NT2/D1 (cell line): ENCODE results near the gene KDM4C.

Experiments used
- DNase-seq: peaks from one replicate; pipeline ENCODE4 v3.0.0-alpha.2; 2011; ENCODE audit warnings: low read depth, low spot score
- H3K27me3 ChIP-seq: 2 replicates; pipeline ENCODE4 v1.6.0; 2011; ENCODE audit warnings: mild to moderate bottlenecking; ENCODE audit not compliant: insufficient read length, insufficient read depth
- H3K36me3 ChIP-seq: 2 replicates; pipeline ENCODE4 v1.6.1; 2011; ENCODE audit warnings: mild to moderate bottlenecking, low read length, mixed read lengths; ENCODE audit not compliant: insufficient read depth, insufficient read length
- H3K4me1 ChIP-seq: 2 replicates; pipeline ENCODE4 v1.5.1; 2011; ENCODE audit not compliant: insufficient read depth, insufficient read length
- H3K4me3 ChIP-seq: 2 replicates; pipeline ENCODE4 v1.5.1; 2011; ENCODE audit warnings: low read depth; ENCODE audit not compliant: insufficient read length
- H3K9ac ChIP-seq: 2 replicates; pipeline ENCODE4 v1.6.0; 2011; ENCODE audit warnings: low read depth; ENCODE audit not compliant: insufficient read length
- H3K9me3 ChIP-seq: 2 replicates; pipeline ENCODE4 v1.5.1; 2011; ENCODE audit warnings: mild to moderate bottlenecking, low read length; ENCODE audit not compliant: insufficient read depth
- SUZ12 ChIP-seq: IDR thresholded peaks from 2 replicates; pipeline ENCODE4 v1.6.1; 2011; ENCODE audit not compliant: insufficient read length, insufficient read depth; ENCODE audit errors: extremely low read depth
- YY1 ChIP-seq: IDR thresholded peaks from 2 replicates; pipeline ENCODE4 v1.6.1; 2011; ENCODE audit not compliant: insufficient read length, insufficient read depth
- ZNF274 ChIP-seq: IDR thresholded peaks from 2 replicates; pipeline ENCODE4 v1.6.1; 2011; ENCODE audit warnings: mild to moderate bottlenecking, low read depth, low read length

The KDM4C gene

DNA sequence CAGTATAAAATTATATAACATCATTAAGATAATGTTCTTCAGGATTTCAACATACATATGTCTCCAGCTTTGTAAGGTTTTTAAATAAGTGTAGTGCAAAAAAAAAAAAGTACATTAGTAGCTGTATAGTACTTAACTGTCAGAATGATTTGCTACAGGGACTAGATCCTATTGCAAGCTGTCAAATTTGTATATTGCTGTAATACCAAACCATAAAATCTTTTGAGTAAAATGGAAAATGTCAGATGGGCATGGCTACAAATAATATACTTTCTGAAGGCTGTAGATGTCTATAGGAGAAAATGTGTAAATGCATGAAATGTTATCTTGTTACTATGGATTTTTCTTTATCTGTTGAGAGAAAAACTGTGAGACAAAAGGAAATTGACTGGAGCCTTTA, 298.5 kb downstream of the KDM4C start:
- H3K4me3 ChIP-seq: no peak overlapping the region
- H3K4me1 ChIP-seq: no peaks in the 10 kb centered on the region
- no peak for DNase-seq
- no peak for TF ChIP-seq ZNF274
- TF ChIP-seq SUZ12: no peak
- no peak for TF ChIP-seq YY1
- H3K27me3 ChIP-seq: no peaks in the 10 kb centered on the region
- no peaks in the 10 kb centered on the region for H3K9me3 ChIP-seq
- no peaks in the 10 kb centered on the region for H3K36me3 ChIP-seq
- H3K9ac ChIP-seq: no peak overlapping the region

DNA sequence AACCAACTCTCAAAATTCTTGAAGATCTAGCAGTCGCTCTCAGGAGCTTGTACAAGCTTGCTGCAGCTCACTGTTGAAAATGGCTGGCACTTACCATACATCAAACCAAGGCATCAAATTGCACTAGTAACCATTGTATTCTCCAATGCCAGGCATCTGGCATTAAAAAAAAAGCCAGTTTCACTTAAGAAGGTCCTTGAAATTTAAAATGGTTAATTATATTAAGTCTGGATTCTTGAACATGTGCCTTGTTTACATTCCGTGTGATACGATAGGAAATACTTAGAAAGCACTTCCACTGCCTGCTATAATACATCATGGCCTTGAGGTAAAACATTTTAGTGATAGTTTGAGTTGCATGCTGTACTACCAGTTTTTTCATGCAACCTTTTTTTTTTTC, 300.7 kb downstream of the KDM4C start:
- Histone ChIP-seq H3K9me3 (no peaks in the 10 kb centered on the region), H3K27me3 (no peaks in the 10 kb centered on the region), H3K4me1 (no peaks in the 10 kb centered on the region), H3K9ac (no peak overlapping the region), H3K4me3 (no peak overlapping the region), H3K36me3 (no peaks in the 10 kb centered on the region)
- DNase-seq: no peak
- TF ChIP-seq ZNF274 (no peak), YY1 (no peak), SUZ12 (no peak)

DNA sequence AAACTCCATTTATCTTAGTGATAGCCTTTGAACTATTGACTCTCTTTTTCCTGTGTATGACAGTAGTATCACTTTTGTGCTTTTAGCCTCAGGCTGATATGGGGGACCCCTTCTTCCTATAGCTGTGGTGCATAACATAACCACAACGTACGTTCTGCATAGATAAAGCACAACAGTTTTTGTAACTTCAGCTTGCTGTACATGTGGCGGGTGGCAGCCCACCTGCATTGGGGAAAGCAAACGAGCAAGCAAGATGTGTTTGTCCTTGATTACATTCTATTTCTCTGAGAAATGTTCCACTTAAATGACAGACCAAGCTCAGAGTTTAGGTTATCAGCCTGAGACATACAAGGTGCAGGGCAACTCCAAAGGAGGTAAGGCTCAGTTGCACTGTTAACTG, 309.4 kb downstream of the KDM4C start:
- DNase-seq: no peak
- H3K9me3 ChIP-seq: no peaks in the 10 kb centered on the region
- H3K4me3 ChIP-seq: no peak overlapping the region
- no peak overlapping the region for H3K9ac ChIP-seq
- H3K4me1 ChIP-seq: no peaks in the 10 kb centered on the region
- no peaks in the 10 kb centered on the region for H3K36me3 ChIP-seq
- TF ChIP-seq ZNF274 (no peak), SUZ12 (no peak), YY1 (no peak)
- no peaks in the 10 kb centered on the region for H3K27me3 ChIP-seq

- Histone ChIP-seq H3K4me3 (no peak overlapping the region), H3K9ac (no peak overlapping the region), H3K4me1 (no peaks in the 10 kb centered on the region), H3K9me3 (no peaks in the 10 kb centered on the region), H3K36me3 (no peaks in the 10 kb centered on the region), H3K27me3 (no peaks in the 10 kb centered on the region)
- no peak for DNase-seq
- no peak for TF ChIP-seq SUZ12
- no peak for TF ChIP-seq YY1
- TF ChIP-seq ZNF274: no peak
Observed at GRCh38 chr9:7071916-7072315, 314.1 kb downstream of the KDM4C start.

DNA sequence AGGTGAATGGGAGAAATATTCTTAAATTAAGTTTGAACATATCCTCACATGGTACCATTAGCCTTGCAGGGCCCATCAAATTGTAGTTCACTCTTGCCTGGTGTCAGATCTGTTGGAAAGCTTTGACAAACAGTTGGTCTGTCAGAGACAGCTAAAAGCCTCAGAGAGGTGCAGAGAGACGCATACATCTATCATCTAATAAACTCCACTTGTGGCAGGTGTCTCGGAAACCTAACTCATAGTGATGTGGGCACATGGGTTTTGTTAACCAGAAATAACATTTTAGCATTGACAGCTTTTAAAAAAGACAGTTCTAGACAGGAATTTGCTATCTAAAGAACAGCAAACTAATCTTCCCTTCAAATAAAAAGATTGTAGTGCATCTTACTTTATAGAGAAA, 315.9 kb downstream of the KDM4C start:
- no peak for DNase-seq
- H3K4me1 ChIP-seq: no peaks in the 10 kb centered on the region
- H3K4me3 ChIP-seq: no peak overlapping the region
- no peak for TF ChIP-seq ZNF274
- no peak overlapping the region for H3K9ac ChIP-seq
- no peaks in the 10 kb centered on the region for H3K27me3 ChIP-seq
- H3K36me3 ChIP-seq: peaks cover 4% of the 10 kb centered on the region
- no peaks in the 10 kb centered on the region for H3K9me3 ChIP-seq

GRCh38 chr9:7075154-7075553, 317.4 kb downstream of the KDM4C start:
- Histone ChIP-seq H3K4me3 (no peak overlapping the region), H3K4me1 (no peaks in the 10 kb centered on the region), H3K36me3 (peaks cover 4% of the 10 kb centered on the region), H3K9ac (no peak overlapping the region), H3K9me3 (no peaks in the 10 kb centered on the region), H3K27me3 (no peaks in the 10 kb centered on the region)
- no peak for DNase-seq
- TF ChIP-seq ZNF274 (no peak), YY1 (no peak), SUZ12 (no peak)

DNA sequence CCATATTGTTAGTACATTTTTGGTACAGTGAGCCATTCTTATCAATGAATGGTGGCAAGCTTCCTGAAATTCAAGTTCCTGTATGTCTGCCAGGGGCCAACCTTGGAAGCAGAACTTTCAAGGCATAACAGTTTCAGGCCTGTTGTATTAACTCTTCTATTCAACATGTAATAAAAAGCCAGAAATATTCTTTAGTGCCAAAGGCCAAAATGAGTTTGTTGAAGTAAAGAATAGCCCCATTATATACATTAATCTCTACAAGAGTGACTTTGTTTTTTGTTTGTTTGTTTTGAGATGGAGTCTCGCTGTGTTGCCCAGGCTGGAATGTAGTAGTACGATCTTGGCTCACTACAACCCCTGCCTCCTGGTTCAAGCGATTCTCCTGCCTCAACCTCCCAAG, 321.3 kb downstream of the KDM4C start:
- H3K36me3 ChIP-seq: peaks cover 4% of the 10 kb centered on the region
- no peak overlapping the region for H3K4me3 ChIP-seq
- TF ChIP-seq ZNF274 (no peak), YY1 (no peak), SUZ12 (no peak)
- DNase-seq: no peak
- H3K9me3 ChIP-seq: no peaks in the 10 kb centered on the region
- H3K9ac ChIP-seq: no peak overlapping the region
- H3K4me1 ChIP-seq: no peaks in the 10 kb centered on the region
- H3K27me3 ChIP-seq: no peaks in the 10 kb centered on the region

DNA sequence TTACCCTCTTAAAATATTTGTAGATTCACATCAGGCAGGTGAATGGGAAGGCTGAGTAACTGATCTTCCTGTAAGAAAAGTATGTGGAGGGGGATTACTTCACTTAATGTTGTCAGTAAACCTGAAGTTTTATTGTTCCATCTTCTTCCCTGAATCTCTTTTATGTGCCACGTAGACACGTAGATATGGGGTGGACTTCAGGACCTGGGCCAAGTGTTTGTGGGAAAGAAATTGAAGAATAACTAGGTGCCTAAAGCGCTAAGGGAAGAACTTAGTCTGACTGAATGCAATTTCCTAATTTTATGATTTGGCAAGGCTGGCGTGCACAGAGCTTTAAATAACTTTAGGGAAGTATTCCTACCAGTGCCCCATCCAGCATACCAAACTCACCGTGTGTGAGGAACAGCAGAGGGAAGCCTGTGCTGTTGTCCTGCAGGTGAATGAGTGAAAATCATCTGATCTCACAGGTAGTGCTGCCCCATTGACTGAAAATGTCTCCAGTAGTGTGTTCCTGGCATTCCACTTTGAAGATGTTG, 323.4 kb downstream of the KDM4C start:
- TF ChIP-seq ZNF274 (no peak), SUZ12 (no peak), YY1 (no peak)
- no peak overlapping the region for H3K9ac ChIP-seq
- no peaks in the 10 kb centered on the region for H3K27me3 ChIP-seq

More for the DNA sequence above, 323.4 kb downstream of the KDM4C start:
- Histone ChIP-seq H3K36me3 (peaks cover 4% of the 10 kb centered on the region), H3K4me3 (no peak overlapping the region), H3K4me1 (no peaks in the 10 kb centered on the region), H3K9me3 (no peaks in the 10 kb centered on the region)
- no peak for DNase-seq
